GM10266 (cell line): ENCODE data around the gene ALS2.

ENCODE experiments used
- DNase-seq: peaks from one replicate; pipeline ENCODE4 v3.0.0; 2012; ENCODE audit errors: extremely low spot score
- CTCF ChIP-seq: IDR thresholded peaks from 2 replicates; pipeline ENCODE4 v1.5.1; 2012; ENCODE audit warnings: mild to moderate bottlenecking, low read depth; ENCODE audit not compliant: control insufficient read depth, insufficient read depth; ENCODE audit errors: missing control alignments

The ALS2 gene

GRCh38 chr2:201780674-201781493 is at the start of gene ALS2:
Gene ALS2, minus strand, starts transcription at chr2:201780933. Its CDS starts 12,048 bp downstream, at chr2:201768885.
- no peak for TF ChIP-seq CTCF

GRCh38 chr2:201828220-201828619 is 47.5 kb upstream of the ALS2 start:
- TF ChIP-seq CTCF = no peak
- no peak for DNase-seq

More at GRCh38 chr2:201780674-201781493, at the start of gene ALS2:
- DNase-seq = peak; percentile 88

GRCh38 chr2:201827621-201828020 is 46.9 kb upstream of the ALS2 start:
- DNase-seq = no peak
- no peak for TF ChIP-seq CTCF

GRCh38 chr2:201824212-201824611 is 43.5 kb upstream of the ALS2 start:
- no peak for DNase-seq
- TF ChIP-seq CTCF = no peak

- DNase-seq = no peak
- no peak for TF ChIP-seq CTCF
Measured at GRCh38 chr2:201821080-201821479, 40.3 kb upstream of the ALS2 start.

- no peak for DNase-seq
- no peak for TF ChIP-seq CTCF
Measured at GRCh38 chr2:201820383-201821007, 39.8 kb upstream of the ALS2 start.
